GM21447 (cell line): ENCODE results near the gene INPP5A.
"Not testable (repeated sequence)": the region's sequence is repeated elsewhere in the genome, so short reads cannot be mapped to it uniquely, and the experiment has no call there.

Experiments used
- ATAC-seq: cut with Tn5 transposase; IDR thresholded peaks from one replicate; pipeline ENCODE4 v1.9.1; 2021; ENCODE audit not compliant: unreplicated experiment

INPP5A gene

DNA sequence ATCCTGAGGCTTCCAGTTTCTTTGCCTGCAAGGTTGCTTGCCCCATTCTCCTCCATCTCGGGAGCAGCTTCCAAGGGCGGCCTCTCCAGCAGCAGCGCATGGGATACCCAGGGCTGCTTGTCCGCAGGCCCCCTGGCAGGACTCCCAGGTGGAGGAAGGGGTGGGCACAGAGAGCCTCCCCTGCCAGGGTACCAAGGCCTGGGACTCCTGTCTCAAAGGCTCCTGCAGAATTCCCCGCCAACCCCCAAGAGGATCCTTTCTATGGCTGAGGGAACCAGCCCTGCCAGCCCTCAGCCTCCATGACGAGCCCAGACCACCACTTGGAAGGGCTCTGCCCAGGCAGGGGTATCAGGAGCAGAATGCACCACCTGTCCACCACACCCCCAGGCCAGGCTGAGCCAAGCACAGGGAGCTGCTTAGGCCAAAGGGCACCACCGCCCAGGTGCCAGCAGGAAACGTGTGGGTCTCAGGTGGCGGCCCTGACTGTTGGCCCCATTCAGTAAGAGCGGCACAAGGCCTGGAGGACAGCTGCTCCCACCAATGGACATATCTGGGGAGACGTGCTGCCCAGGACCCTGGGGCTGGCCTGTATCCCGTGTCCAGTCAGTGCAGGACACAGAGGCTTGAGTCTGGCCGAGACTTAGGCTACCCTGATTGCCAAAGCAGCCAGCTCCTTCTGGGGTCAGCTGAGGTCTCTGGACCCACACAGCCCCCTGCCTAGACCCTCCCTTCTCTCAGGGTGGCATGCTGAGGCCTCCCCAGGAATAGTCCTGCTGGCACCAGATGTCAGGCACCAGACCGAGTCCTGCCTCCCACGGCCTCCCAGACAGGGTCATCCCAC, 33.8 kb upstream of the INPP5A start:
- ATAC-seq = no peak

DNA sequence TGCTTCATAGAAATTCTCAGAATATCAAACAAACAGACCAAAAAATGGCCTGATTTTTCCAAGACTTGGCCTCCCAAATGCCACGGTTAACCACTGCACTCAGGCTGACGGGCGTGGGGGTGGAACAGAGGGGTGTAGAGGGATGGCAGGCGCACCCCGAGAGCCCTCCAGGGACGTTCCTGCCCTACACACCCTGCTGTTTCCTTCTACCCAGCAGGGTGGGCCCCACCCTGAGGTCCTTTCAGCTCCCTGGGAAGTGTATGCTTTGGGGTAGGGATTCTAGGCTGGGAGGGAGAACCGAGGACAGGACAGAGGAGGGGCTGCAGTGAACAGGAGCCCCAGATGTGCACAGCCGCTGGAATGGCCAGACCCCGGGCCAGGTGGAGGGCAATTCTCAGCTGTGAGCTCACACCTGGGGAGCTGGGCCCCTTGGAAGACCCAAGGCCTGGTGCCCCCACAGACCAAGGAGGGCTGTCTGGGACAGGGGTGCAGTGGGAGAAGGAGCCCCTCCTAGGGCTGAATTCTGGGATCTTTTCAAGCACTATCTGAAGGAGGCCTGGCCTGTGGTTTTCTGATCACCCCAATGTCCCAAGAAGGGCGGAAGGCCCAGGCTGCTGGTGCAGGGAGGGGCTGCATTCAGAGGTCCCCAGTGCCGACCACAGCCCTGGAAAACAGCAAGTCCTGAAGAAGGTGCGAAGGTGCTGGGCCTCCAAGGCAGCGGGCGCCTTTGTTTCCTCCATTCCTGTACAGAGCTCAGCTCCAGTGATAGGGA, 32.9 kb upstream of the INPP5A start:
- ATAC-seq = no peak

GRCh38 chr10:132505546-132505945, 32.0 kb upstream of the INPP5A start:
- not testable (repeated sequence) for ATAC-seq

GRCh38 chr10:132506711-132507408, 30.7 kb upstream of the INPP5A start:
- ATAC-seq = no peak

DNA sequence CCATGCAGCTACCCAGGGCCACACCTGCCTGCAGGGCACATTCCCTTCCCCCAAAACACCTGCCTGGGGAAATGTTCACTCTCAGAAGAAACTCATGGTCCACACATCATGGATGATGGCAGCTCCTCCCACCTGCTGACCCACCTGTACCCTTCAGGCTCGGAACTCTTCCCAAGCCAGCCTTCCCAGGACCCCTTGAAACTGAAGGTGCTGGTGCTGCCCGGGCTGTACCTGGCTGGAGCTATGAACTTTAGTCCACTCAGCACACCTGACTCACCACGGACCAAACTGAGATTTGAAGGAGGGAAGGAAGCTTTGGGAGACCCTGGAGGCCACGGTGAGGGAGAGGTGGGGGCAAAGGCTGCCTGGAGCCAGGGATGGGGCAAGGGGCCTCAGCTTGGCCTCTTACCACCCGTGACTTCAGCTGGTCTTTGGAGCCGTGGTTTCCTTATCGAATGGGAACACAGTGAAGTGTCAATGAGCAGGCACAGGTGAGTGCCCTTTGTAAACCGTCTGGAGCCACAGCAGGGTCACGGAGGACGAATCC, 30.1 kb upstream of the INPP5A start:
- ATAC-seq = no peak

DNA sequence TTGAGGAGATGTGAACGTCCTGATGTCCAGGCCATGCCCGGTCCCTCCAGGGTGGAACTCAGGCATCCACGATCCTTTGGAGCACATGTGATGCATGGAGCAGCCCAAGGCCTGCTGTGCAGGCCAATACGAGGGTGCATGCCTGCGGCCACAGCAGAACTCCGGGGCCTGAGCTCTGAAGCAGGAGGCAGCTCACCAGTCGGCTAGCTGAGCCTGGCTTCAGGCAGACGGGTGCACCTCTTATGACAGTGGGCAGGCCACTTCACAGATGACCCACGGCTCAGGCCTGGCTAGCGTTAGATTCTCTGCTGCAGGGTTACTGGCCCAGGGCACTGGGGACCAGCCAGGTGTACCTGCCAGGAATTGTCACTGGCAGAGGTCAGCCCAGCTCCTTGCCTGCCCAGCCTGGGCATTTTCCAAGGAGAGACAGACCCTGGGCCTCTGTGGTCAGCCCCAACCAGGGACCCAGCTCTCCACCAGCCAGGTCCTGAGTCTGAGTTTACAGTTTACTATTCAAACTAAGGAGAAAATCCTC, 29.6 kb upstream of the INPP5A start:
- no peak for ATAC-seq

DNA sequence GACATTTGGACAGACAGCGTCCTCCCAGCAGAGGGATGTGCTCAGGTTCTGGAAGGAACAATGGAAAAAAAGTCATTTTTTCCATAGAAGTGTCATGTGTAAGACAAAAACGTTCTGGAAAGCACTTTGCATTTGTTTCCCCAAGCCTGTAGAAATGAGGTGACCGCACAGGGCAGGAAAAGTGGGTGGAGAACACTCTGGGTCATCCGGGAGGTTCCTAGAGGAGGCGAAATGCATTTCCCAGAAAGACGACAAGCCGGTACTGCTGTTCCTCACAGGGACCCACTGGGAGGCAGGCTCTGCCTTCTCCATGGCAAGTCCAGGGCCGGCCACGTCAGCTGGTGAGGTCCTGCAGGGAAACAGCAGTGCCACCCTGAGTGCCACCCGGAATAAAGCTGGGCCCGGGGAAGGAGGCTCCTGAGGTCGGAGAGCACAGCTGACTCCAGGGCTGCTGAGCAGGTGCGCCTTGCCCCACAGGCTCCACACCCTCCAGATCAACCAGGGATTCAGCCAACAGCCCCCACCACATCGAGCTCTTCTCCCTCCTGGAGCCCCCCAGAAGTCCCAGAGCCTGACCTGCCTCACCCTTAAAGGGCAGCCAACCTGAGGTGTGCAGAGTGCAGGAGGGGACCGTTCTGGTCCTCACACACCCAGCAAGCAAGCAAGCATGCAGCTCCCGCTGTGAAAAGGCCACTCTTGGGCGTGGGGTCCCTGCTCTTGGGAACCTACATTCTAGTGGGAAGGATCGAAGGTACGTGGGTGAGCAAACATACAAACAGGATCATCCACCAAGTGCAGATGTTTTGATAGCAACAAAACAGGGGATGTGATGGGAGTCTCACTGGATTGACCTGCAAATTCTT, 28.8 kb upstream of the INPP5A start:
- no peak for ATAC-seq

DNA sequence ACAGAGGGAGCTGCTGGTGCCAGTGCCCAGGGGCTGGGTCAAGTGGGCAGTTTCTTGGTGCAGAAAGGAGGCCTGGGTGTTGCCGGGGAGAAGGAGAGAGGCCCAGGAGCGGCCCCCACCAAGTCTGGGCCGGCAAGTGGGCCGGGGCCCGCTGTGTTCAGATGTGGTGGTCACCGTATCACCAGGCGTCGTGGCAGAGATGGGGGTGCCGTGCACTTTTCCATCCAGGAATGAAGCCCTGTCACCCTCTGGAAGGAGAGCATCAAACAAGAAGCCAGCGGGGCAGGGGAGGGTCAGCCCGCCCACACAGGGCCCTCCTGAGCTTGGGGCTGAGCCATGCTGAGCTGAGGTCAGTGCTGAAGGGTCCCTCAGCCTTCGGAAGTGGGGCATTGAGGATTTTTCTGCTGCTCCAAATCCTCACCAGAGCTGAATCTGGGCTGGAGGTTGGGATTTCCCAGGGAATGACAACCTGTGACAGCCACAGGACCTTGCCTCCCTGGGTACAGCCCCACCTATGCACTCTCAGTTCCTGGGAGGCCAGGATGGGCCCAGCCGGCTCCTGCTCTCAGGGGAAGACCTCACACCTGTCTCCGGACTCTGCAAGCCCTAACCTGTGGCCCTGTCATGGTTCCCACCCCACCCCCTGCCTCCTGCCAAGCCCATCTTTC, 27.9 kb upstream of the INPP5A start:
- ATAC-seq = no peak

GRCh38 chr10:132510174-132510611, 27.4 kb upstream of the INPP5A start:
- ATAC-seq = no peak

GRCh38 chr10:132511121-132512051, 26.2 kb upstream of the INPP5A start:
- ATAC-seq = no peak

GRCh38 chr10:132512052-132512442, 25.5 kb upstream of the INPP5A start:
- ATAC-seq = no peak

DNA sequence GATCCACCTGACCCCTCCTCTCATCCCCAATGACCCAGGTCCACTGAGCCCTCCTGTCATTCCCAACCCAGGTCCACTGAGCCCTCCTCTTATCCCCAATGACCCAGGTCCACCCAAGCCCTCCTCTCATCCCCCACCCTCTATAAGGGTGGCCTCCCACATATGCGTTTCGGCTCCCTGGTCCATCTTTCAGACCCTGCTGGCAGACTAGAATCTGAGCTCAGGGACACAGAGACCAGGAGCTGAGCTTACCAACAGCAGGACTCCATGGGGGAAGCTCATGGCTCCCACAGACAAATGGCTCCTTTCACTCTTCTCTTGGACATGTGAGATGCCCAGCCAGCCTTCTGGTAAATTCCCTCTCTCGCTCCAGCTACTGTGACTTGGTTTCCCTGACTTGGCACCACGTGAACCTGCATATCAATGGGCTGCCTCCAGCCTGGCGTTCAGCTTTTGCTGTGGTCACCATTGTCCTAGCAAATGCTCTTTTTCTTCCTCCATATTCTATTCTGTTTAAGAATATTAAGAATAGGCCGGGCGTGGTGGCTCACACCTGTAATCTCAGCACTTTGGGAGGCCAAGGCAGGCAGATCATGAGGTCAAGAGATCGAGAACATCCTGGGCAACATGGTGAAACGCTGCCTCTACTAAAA, 24.8 kb upstream of the INPP5A start:
- ATAC-seq = no peak

- ATAC-seq = no peak
These were observed 22.6 kb upstream of the INPP5A start for GRCh38 chr10:132514821-132515520.

DNA sequence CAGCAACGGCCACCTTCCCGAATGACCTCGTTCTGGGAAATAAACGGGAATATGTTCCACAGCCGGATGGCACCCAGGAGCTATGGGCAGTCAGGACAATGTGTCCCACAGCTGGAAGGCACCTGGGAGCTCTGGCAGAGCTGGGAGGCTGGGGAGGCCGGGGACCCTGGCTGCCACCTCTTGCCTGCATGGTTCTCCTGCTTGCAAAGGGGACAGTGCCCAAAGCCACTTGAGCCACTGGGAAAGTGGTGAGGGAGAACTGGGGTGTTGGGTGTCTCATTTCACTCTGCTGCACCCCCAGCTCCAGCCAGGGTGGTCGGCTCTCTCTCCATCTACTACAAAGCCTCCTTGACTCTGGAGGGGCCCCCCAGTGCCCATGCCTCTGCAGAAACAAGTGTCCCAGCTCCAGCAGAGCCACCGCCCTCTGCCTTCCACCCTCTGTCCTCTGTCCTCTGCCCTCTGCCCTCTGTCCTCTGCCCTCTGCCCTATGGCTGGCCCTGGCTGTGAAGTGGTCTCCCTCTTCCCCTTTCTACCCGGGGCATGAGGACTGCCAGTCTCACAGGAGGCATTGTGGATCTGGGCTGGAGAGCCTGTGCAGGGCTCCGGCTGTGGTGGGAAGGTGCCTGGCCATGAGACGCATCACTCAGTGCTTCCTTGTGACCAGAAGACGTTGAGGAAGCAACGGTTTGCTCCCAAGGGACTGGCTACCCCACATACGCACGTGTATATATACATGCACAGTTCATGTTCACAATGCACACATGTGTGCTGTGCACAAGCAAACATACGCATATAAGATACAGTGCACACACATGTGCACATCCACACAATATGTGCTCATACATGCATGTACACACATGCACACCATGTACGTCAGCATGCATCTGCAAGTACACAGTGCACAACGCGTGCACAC, 21.5 kb upstream of the INPP5A start:
- no peak for ATAC-seq

GRCh38 chr10:132516771-132517725, 20.5 kb upstream of the INPP5A start:
- no peak for ATAC-seq
